ENCODE data around the gene LPCAT1. TPM values are rescaled to one million over a fixed set of nuclear protein-coding genes. Genes with fewer than 3 reads are reported as not detected.
"Not testable (repeated sequence)": the region's sequence is repeated elsewhere in the genome, so short reads cannot be mapped to it uniquely, and the experiment has no call there.

Gene LPCAT1
- total RNA-seq, 2 experiments from 2014 or later, result 70.8 to 72.2 TPM

DNA sequence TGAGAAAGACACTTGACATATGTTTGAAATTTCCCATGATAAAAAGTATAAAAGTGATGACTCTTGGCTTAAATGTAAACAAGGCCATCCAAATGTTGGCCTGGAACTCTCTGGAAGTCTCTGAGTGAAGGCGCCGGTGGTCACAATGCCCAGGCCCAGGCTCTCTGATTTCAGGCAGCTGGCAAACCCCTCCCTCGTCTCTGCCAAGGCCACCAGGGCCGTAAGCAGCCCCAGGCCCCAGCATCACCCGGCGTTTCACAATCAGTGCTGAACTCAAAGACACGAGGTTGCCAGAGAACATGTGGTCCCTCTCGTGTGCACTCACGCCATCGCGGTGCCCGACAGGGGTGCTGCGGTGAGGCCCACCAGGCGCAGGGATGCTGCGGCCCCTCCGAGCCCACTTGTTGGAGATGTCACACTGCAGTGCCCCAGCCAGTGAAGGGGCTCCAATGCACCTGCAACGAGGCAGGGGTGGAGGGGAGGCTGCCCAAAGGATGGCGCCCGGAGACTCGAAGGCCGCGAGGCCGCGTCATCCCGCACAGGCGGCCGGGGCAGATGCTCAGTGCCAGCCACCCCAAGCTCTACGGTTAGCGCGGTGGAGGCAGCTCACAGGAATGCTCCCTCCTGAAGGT is 15.0 kb downstream of the LPCAT1 start:
- POLR2A ChIA-PET, result no interaction called here
- H3K4me1 Mint-ChIP-seq, result peaks cover 5% of the 10 kb centered on the region
- no peaks in the 10 kb centered on the region for H3K9me3 Mint-ChIP-seq
- no peaks in the 10 kb centered on the region for H3K36me3 Mint-ChIP-seq
- ATAC-seq (ENCODE audit: low read depth) (no peak), DNase-seq (peak; percentile 13)
- no peak overlapping the region for H3K27ac Mint-ChIP-seq
- no peaks in the 10 kb centered on the region for H3K27me3 Mint-ChIP-seq
- H3K4me3 Mint-ChIP-seq, result no peak overlapping the region

DNA sequence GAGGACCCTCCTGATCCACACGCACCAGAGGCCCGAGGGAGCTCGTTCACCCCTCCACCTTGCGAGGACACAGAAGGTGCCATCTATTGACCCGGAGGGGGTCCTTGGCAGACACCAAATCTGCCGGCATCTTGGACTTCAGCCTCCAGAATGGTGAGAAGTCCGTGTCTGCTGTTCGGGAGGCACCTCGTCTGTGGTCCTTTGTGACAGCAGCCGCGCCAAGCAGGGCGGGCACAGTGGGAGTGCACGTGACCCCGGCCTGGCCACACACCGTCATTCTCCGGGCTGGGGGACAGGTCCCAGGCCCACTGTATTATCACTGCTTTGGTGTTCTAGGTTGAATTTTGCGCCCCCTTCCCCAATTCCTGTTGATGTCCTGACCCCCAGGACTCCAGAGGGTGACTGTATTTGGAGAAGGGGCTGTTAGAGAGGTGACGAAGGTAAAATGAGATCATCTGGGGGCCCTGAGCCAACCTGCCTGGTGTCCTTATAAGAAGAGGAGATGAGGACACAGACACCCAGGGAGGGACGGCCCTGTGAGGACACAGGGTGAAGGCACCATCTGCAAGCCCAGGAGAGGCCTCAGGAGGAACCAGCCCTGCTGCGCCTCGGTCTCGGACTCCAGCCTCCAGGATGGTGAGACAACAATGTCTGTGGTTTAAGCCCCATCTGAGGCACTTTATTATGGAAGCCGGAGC is 15.7 kb downstream of the LPCAT1 start:
- POLR2A ChIA-PET, result no interaction called here
- DNase-seq (peak; percentile 10), ATAC-seq (ENCODE audit: low read depth) (no peak)
- Mint-ChIP-seq H3K4me1 (peaks cover 12% of the 10 kb centered on the region), H3K27ac (no peak overlapping the region), H3K36me3 (no peaks in the 10 kb centered on the region), H3K9me3 (no peaks in the 10 kb centered on the region), H3K27me3 (no peaks in the 10 kb centered on the region), H3K4me3 (no peak overlapping the region)

DNA sequence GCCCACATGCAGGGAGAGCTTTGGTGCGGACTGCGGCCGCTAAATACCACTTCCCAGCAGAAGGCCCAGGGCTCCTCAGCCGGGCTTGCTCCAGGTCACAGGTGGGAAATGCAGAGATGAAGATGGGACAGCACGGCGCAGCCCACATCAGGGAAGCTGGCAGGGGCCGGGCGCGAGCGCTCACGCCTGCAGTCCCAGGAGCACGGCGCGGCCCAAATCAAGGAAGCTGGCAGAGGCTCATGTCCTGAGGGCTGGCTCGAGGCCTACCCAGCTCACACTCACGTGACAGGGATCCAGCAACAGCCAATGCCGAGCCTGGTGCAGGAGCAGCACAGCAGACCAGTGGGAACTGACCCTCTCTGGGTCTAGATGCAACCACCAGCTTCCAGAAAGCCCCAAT is 16.3 kb downstream of the LPCAT1 start:
- ATAC-seq (ENCODE audit: low read depth) (no peak), DNase-seq (no peak)
- no peak overlapping the region for H3K4me3 Mint-ChIP-seq
- peaks cover 15% of the 10 kb centered on the region for H3K4me1 Mint-ChIP-seq
- H3K27me3 Mint-ChIP-seq, result no peaks in the 10 kb centered on the region
- no peaks in the 10 kb centered on the region for H3K36me3 Mint-ChIP-seq
- no peaks in the 10 kb centered on the region for H3K9me3 Mint-ChIP-seq
- no peak overlapping the region for H3K27ac Mint-ChIP-seq
- POLR2A ChIA-PET, result no interaction called here

DNA sequence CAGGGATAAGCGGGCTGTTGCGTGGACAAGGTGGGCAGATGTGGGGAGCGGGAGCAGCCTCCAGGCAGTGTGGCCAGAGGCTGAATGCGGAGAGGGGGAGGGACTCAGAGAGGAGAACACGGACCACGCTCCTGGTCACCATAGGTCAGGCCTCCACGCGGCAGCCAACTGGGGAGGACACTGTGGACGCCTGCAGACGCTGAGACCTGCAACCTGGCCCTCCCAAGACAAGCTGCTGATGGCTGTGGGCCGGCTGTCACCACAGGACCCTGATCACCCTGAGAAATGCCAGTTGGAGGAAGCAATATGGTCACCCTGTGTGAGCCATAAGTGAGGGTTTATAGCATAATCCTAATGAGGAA is 16.8 kb downstream of the LPCAT1 start:
- no peaks in the 10 kb centered on the region for H3K27me3 Mint-ChIP-seq
- H3K36me3 Mint-ChIP-seq, result no peaks in the 10 kb centered on the region
- no peak for ATAC-seq (ENCODE audit: low read depth)
- H3K27ac Mint-ChIP-seq, result no peak overlapping the region
- no peaks in the 10 kb centered on the region for H3K9me3 Mint-ChIP-seq
- no peak overlapping the region for H3K4me3 Mint-ChIP-seq
- POLR2A ChIA-PET, result no interaction called here
- no peak for DNase-seq
- H3K4me1 Mint-ChIP-seq, result peaks cover 17% of the 10 kb centered on the region

DNA sequence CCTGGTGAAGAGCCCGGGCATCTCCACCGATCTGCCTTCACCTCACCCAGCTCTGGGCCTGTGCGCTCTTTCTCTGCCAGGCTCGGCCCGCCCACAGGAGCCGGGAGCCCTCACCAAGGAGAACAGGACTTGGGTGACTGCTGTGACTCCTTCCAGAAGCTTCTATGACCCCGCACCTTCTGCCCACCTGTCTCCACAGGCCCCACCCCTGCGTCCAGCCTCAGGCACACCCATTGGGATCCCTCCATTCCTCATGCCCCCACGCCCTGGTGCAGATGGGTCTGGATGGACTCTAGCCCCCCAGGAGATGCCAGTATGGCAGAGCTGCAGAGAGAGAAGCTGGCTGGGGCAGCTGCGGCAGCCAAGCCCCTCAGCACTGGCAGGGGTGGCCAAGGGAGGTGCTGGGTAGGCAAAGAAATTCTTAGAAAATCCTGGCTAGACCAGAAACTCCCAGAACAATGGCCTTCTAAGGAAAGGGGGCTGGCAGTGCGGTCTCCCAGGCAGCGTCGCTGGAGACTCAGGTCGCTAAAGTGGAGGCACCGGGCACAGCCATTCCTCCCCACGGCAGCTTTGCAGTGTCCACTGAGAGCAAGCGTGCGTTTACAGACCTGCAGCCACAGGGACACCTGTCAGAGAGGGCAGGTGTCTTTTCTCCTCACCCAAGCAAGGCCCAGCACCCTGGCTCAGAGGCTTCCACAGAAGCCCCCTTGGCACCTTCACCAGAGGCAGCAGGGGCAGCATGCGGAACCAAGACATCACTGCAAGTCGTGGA is 17.3 kb downstream of the LPCAT1 start:
- Mint-ChIP-seq H3K27me3 (no peaks in the 10 kb centered on the region), H3K36me3 (no peaks in the 10 kb centered on the region), H3K4me3 (no peak overlapping the region), H3K27ac (no peak overlapping the region), H3K9me3 (no peaks in the 10 kb centered on the region), H3K4me1 (peaks cover 17% of the 10 kb centered on the region)
- POLR2A ChIA-PET, result no interaction called here
- no peak for DNase-seq
- ATAC-seq (ENCODE audit: low read depth), result no peak

DNA sequence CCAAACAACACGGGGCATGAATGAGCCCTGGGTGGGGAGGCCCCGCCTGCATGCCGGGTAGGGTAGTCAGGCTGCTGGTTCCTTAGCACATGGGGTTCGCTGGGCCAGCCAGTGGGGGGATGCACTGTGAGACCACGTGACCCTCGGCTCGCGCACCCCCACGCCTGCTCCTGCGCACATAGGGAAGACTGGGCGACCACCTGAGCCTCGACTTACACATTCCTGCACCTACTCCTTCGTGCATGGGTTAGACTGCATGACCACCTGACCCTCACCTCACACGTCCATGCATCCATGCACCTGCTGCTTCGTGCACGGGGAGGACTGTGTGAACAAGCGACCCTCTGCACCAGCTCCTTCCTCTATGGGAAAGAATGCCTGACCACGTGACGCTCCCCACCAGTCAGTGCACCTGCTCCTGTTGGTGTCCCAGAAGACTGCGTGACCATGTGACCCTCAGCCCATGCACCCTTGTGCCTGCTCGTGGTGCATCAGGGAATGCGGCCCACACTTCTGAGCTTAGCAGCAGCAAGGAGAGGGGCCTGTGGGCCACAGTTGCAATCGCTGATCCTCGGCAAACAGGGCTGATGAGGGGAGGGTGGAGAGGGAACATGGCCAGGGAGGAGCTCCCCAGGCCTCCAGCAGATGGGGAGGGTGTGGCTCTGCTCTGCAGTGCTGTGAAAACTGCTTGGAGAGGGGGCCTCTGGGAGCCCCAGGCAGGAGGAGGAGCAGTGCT is 18.1 kb downstream of the LPCAT1 start:
- peaks cover 16% of the 10 kb centered on the region for H3K4me1 Mint-ChIP-seq
- H3K27ac Mint-ChIP-seq, result no peak overlapping the region
- H3K4me3 Mint-ChIP-seq, result no peak overlapping the region
- no peaks in the 10 kb centered on the region for H3K9me3 Mint-ChIP-seq
- no peaks in the 10 kb centered on the region for H3K27me3 Mint-ChIP-seq
- no peaks in the 10 kb centered on the region for H3K36me3 Mint-ChIP-seq
- DNase-seq (no peak), ATAC-seq (ENCODE audit: low read depth) (no peak)
- POLR2A ChIA-PET, result no interaction called here

DNA sequence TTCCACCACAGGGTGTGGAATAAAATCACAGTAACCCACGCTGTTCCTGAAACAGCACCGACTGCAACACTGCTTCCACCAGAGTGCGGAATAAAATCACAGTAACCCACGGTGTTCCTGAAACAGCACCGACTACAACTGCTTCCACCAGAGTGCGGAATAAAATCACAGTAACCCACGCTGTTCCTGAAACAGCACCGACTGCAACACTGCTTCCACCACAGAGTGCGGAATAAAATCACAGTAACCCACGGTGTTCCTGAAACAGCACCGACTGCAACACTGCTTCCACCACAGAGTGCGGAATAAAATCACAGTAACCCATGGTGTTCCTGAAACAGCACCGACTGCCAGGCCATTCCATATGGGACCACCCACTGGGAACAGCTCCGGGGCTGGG is 18.7 kb downstream of the LPCAT1 start:
- H3K4me1 Mint-ChIP-seq, result peaks cover 16% of the 10 kb centered on the region
- H3K9me3 Mint-ChIP-seq; DNase-seq; H3K27ac Mint-ChIP-seq; H3K36me3 Mint-ChIP-seq; H3K27me3 Mint-ChIP-seq; ATAC-seq (ENCODE audit: low read depth); H3K4me3 Mint-ChIP-seq; POLR2A ChIA-PET: not testable (repeated sequence)

DNA sequence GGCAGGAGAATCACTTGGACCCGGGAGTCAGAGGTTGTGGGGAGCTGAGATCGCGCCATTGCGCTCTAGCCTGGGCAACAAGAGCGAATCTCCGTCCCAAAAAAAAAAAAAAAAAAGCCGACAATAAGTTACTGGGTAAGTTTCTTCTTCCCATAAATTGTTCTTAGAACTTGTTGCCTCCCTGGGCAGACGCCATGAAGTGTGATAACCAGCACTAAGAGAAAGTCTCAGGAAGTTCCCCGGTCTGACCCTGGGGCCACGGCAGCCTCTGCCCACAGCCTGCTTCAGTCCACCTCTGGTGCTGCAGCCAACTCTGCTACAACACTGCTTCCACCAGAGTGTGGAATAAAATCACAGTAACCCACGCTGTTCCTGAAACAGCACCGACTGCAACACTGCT is 19.1 kb downstream of the LPCAT1 start:
- H3K4me1 Mint-ChIP-seq, result peaks cover 16% of the 10 kb centered on the region
- H3K36me3 Mint-ChIP-seq, result peaks cover 2% of the 10 kb centered on the region
- H3K9me3 Mint-ChIP-seq, result no peaks in the 10 kb centered on the region
- POLR2A ChIA-PET, result no interaction called here
- DNase-seq (no peak), ATAC-seq (ENCODE audit: low read depth) (no peak)
- no peak overlapping the region for H3K4me3 Mint-ChIP-seq
- H3K27ac Mint-ChIP-seq, result no peak overlapping the region
- no peaks in the 10 kb centered on the region for H3K27me3 Mint-ChIP-seq

DNA sequence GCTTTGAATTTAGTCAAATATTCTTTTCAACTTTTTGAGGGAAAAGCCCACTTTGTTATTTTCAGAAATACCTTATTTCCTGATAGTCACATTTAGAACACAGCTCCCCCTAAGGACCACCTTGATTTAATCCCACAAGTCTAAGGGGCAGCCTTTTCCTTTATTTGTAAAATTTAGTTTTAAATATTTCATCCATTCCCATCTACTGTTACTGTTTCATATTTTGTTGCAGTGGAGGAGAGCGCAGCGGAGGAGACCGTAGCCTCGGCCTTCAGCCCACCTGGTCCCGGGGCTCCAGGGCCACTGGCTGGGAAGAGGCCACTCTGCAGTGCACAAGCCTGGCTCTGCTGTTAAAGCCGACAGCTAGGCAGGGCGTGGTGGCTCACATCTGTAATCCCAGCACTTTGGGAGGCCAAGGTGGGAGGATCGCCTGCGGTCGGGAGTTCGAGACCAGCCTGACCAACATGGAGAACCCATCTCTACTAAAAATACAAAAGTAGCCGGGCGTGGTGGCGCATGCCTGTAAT is 19.6 kb downstream of the LPCAT1 start:
- POLR2A ChIA-PET, result no interaction called here
- H3K27ac Mint-ChIP-seq, result no peak overlapping the region
- H3K27me3 Mint-ChIP-seq, result no peaks in the 10 kb centered on the region
- no peaks in the 10 kb centered on the region for H3K9me3 Mint-ChIP-seq
- peaks cover 16% of the 10 kb centered on the region for H3K4me1 Mint-ChIP-seq
- DNase-seq (no peak), ATAC-seq (ENCODE audit: low read depth) (no peak)
- peak overlapping the region; percentile 4 for H3K4me3 Mint-ChIP-seq
- peaks cover 2% of the 10 kb centered on the region for H3K36me3 Mint-ChIP-seq

DNA sequence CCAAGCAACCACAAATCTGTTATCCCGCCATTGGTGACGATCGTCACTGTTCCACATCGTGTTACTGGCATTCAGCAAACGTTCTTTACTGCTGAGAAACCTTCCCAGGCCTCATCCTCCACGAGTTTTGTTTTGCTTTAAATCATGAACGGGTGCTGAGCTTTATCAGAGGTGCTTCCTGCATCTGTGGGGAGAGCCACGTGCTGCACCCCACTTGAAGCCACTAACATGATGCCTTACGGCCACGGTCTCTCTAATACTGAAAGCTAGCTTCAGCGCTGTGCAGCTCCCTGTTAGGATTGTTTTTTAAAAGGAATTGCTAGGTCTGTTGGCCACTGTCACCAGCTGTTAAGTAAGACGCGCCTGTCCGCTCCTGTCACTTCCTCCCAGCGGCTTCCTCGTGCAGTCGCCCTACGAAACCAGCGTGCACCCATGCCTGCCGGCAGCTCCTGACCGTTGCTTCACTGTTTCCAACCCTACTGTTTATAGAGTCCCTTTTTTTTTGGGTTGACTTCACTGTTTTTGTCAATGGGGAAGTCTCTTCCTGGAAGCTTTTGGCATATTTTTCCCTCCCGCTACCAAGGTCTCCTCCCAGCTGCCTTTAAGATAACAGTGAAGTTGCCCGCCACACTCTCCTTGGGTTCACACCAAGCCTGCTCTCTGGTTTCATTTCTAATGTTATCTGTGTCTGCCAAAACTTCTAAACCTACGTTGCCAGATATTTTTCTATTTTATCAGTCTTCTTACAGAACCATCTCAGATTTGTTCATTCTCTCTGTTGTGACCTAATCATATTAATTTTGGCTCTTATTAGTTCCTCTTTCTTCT is 20.3 kb downstream of the LPCAT1 start:
- POLR2A ChIA-PET, result no interaction called here
- H3K4me3 Mint-ChIP-seq, result peak overlapping the region; percentile 4
- no peak overlapping the region for H3K27ac Mint-ChIP-seq
- no peaks in the 10 kb centered on the region for H3K9me3 Mint-ChIP-seq
- H3K4me1 Mint-ChIP-seq, result peaks cover 18% of the 10 kb centered on the region
- DNase-seq, result no peak
- no peak for ATAC-seq (ENCODE audit: low read depth)
- no peaks in the 10 kb centered on the region for H3K27me3 Mint-ChIP-seq
- peaks cover 2% of the 10 kb centered on the region for H3K36me3 Mint-ChIP-seq

DNA sequence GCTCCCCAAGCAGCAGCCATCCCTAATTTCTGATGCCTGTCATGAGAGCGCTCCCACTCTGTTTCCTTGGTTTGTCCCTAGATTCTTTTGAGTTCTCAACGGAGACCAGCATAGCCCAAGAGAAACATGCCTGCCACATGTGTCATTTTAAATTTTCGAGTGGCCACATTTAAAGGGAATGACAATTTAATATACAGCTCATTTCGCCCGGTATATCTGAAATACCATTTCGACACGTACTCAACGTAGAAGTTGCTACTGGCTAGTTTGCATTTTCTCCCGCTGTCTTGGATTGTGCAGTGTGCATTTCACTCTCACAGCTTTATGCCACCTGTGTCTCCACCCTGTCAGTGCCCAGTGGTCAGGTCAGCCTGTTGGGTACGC is 21.0 kb downstream of the LPCAT1 start:
- H3K9me3 Mint-ChIP-seq, result no peaks in the 10 kb centered on the region
- peaks cover 2% of the 10 kb centered on the region for H3K36me3 Mint-ChIP-seq
- ATAC-seq (ENCODE audit: low read depth) (no peak), DNase-seq (no peak)
- no peak overlapping the region for H3K4me3 Mint-ChIP-seq
- H3K27me3 Mint-ChIP-seq, result no peaks in the 10 kb centered on the region
- H3K27ac Mint-ChIP-seq, result no peak overlapping the region
- H3K4me1 Mint-ChIP-seq, result peaks cover 19% of the 10 kb centered on the region
- POLR2A ChIA-PET, result no interaction called here

DNA sequence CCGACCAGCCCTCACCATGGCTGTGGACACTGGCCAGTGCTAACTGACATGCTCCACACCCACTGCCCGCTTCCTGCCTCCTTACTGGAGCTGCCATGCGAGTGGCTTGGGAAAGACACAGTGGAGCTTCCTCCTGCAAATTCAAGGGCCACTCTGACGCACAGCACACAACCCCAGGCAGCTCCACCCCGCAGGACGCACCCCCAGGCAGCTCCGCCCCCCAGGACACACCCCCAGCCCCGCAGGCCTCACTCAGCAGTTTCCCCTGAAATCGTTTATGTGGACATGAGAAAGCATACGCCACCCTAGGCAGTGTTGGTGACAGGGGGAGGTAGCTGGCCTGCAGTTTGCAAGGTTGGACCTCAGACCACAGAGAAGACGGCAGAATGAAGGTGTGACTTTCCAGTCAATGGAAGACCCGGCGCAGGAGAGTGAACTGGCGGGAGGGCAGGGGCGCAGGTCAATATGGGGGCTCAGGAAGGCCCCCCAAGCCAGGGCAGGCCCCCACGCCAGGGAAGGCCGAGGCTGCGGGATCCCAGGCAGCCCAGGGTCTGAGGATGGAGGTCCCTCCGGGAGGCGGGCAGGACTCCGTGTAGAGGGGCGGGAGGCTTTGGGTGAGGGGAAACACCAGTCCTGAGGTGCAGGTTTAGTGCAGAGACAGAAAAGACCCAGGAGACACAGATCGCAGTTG is 21.6 kb downstream of the LPCAT1 start:
- peaks cover 22% of the 10 kb centered on the region for H3K4me1 Mint-ChIP-seq
- H3K4me3 Mint-ChIP-seq, result no peak overlapping the region
- H3K27me3 Mint-ChIP-seq, result no peaks in the 10 kb centered on the region
- H3K27ac Mint-ChIP-seq, result no peak overlapping the region
- peak; percentile 49 for DNase-seq
- no peaks in the 10 kb centered on the region for H3K9me3 Mint-ChIP-seq
- POLR2A ChIA-PET, result no interaction called here
- peak; percentile 59 for ATAC-seq (ENCODE audit: low read depth)
- H3K36me3 Mint-ChIP-seq, result peaks cover 2% of the 10 kb centered on the region
